Cardiac fibroblast (primary cell): ENCODE results near the gene SIGMAR1.

ENCODE experiments used
- DNase-seq, 2 donors: peaks; one replicate each; pipeline versions ENCODE4 v3.0.0 to v3.0.0-alpha.2; 2010; ENCODE audit warnings: low read depth in 2 of 2
- H3K4me3 ChIP-seq, 2 donors: replicated peaks in 1 of 2; 1 replicate in 1 of 2; 2 replicates in 1 of 2; pipeline ENCODE4 v1.5.1; 2011; ENCODE audit warnings: low read depth in 2 of 2, low read length in 2 of 2, mild to moderate bottlenecking in 2 of 2, moderate library complexity in 1 of 2
- TF ChIP-seq, protein P1 (sequence below): IDR thresholded peaks from one replicate; pipeline ENCODE4 v1.5.1; 2011; ENCODE audit warnings: low read depth, mild to moderate bottlenecking, low read length, inconsistent platforms

The SIGMAR1 gene

DNA sequence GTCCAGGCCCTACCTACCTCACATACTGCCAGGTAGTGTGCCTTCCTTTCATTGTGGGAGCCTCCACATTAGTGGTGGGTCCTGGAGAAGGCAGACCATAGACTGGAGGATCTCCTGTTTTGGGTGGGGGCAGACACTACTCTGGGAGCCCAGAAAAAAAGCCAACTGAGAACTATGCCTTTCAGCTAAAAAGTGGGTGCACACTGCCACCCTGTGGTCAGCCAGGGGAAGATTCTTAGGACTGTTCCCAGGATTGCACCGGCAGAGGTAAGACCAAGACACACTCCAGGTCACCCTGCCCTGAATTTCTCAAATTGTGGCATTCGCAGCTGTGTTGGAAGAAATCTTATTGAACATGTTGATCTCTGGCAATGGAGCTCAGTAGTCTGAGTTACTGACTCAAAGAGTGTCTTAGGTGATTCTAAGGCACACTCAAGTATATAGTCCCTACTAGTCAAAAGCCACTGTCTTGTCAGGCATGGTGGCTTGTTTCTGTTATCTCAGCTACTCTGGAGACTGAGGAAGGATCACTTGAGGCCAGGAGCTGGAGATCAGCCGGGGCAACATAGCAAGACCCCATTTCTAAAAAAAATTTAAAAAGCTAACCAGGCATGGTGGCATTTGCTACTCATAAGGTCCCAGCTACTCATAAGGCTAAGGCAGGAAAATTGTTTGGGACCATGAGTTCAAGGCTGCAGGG, 3.6 kb downstream of the SIGMAR1 start:
- DNase-seq, result peak; percentile 69 to 75
- TF ChIP-seq, protein P1, sequence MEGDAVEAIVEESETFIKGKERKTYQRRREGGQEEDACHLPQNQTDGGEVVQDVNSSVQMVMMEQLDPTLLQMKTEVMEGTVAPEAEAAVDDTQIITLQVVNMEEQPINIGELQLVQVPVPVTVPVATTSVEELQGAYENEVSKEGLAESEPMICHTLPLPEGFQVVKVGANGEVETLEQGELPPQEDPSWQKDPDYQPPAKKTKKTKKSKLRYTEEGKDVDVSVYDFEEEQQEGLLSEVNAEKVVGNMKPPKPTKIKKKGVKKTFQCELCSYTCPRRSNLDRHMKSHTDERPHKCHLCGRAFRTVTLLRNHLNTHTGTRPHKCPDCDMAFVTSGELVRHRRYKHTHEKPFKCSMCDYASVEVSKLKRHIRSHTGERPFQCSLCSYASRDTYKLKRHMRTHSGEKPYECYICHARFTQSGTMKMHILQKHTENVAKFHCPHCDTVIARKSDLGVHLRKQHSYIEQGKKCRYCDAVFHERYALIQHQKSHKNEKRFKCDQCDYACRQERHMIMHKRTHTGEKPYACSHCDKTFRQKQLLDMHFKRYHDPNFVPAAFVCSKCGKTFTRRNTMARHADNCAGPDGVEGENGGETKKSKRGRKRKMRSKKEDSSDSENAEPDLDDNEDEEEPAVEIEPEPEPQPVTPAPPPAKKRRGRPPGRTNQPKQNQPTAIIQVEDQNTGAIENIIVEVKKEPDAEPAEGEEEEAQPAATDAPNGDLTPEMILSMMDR, result peak; percentile 82
- no peak overlapping the region for H3K4me3 ChIP-seq

DNA sequence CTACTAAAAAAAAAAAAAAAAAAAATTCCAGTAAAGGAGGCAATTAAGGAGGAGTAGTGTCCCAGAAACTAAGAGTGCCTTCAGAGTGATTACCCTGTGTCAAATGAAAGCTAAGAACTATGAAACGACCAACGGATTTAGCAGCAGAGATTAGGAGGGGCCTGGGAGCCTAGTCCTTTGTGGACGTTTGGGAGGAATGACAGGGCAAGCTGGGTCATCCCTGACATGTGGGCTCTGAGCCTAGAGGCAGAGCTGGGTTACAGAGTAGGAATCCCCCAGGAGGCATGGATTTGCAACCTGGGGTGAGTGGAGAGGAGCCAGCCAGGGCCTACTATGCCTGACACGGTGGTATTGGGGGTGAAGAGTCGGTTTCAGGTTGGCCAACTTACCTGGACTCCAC, 4.4 kb downstream of the SIGMAR1 start:
- no peak overlapping the region for H3K4me3 ChIP-seq
- TF ChIP-seq, protein P1, result no peak
- DNase-seq, result no peak

GRCh38 chr9:34630402-34631154, 7.0 kb downstream of the SIGMAR1 start:
- TF ChIP-seq, protein P1, result no peak
- no peak for DNase-seq
- H3K4me3 ChIP-seq, result no peak overlapping the region

DNA sequence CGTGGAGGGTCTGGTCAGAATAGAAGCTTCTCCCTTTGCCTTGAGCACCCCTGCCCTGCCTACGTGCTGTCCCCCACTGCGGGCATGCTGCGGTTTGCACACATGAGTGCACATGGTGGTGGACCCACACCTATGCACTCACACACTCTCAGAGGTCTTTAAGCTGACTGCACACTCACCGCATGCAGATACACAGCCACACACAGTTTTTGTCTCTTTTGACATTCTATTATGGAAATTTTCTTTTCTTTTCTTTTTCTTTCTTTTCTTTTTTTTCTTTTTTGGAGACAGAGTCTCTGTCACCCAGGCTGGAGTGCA, 8.1 kb downstream of the SIGMAR1 start:
- DNase-seq, result no peak
- no peak overlapping the region for H3K4me3 ChIP-seq

DNA sequence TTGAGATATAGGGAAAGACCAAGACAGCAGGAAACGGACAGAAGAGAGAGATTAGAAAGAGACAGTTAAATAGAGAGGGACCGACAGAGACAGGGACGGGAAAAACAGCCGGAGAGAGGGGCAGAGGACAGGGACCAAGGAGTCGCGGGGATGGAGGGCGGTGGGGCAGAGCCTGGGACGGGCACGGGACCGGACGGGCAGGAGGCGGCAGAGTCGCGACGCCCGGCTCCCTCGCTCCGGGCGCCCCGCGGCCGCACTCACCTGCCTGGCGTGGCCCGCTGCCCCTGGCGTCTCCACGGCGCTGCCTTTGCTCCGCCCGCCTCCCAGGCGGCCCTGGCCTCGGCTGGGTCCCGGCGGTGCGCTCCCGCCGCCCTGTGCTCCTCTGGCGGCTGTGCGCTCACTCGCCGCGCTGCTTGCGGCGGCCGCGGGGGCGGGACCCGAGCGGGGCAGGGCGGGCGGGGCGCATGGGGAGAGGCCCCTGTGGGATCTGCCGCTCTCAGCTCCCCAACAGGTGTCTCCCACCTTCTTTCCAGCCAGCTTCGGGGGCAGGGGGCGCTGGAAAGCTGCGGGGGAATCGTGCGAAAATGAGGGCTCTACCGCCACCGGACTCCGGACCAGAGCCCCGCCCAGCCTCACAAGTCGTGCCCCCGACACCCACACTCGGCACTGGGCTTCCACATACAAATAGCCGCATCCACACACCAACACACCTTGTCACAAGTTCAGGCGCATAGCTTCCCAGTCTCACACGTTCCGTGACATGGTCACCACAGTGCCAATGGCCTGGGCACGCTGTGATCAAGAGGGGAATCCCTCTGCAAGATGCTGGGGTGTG, 8.7 kb downstream of the SIGMAR1 start, which contains the start of gene ARID3C:
ARID3C (minus strand) TSS at position 411 of the 835 bp plus-strand sequence. CDS start 1,052 bp downstream, outside the sequence.
- TF ChIP-seq, protein P1, result no peak
- H3K4me3 ChIP-seq, result peak within 1 kb of the TSS; percentile 42 to 46
- DNase-seq, result no peak

More for the DNA sequence above, 8.1 kb downstream of the SIGMAR1 start:
- TF ChIP-seq, protein P1, result no peak

DNA sequence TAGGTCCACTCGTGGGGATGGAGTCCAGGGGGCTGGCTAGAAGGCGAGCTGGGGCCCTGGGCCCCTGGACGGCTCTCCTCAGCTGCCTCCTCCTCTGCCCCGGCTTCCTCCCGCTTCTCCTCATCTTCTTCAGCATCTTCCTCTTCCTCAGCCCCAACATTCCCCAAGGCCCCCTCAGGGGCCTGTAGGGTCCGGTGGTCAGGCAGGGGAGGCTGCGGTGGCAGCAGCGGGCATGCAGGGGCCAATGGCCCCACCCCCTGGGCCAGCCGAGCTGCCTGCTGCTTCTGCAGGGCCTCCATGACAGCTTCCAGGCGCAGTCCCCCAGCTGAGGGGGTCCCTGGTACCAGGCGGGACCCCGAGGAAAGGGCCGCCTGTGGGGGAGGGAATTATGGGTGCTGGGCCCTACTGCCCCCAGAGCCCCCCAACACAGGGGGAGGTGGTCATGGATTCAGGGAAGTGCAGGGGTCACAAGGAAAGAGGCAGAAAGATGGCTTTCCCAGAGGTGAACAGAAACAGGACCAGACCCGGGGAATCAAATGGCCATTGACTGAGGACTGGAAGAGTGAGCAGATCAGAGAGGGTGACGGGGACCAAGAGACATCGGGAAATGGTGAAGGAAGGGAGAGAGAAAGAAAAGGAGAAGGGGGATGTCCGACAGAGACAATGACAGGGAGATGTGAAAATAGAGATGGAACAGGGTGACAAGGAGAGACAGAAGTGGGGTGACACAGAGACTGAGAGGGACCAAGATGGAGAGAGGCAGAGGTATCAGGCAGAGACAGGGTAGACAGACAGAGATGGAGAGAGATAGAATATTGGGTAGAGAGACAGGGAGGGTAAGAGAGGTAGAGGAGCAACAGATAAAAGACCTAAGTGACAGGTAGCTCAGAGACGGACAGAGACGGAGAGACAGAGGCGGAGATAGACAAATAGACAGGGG, 9.6 kb downstream of the SIGMAR1 start:
- TF ChIP-seq, protein P1, result no peak
- DNase-seq, result no peak
- H3K4me3 ChIP-seq, result peak overlapping the region in 1 of 2 donors; percentile 46
